GM08714 (cell line): ENCODE results near the gene AJUBA.

ENCODE experiments used
- H3K4me3 ChIP-seq: fragments of 200-500 bp; sonication (Bioruptor generic); 2 replicates; pipeline ENCODE4 v1.5.1; 2014; ENCODE audit warnings: mild to moderate bottlenecking, low read length, inconsistent platforms
- ZNF274 ChIP-seq: IDR thresholded peaks from 2 replicates; pipeline ENCODE4 v1.6.1; 2012; ENCODE audit warnings: mild to moderate bottlenecking, low read depth, low read length

Gene AJUBA

GRCh38 chr14:22996768-22997654 lies 14.7 kb upstream of the AJUBA start:
- H3K4me3 ChIP-seq = no peak overlapping the region
- no peak for TF ChIP-seq ZNF274

- TF ChIP-seq ZNF274 = no peak
- no peak overlapping the region for H3K4me3 ChIP-seq
Measured at GRCh38 chr14:22995889-22996625, 13.7 kb upstream of the AJUBA start.

GRCh38 chr14:22994762-22995275 lies 12.5 kb upstream of the AJUBA start:
- TF ChIP-seq ZNF274 = no peak
- no peak overlapping the region for H3K4me3 ChIP-seq

- H3K4me3 ChIP-seq = no peak overlapping the region
- no peak for TF ChIP-seq ZNF274
Measured at GRCh38 chr14:22993517-22993916, 11.2 kb upstream of the AJUBA start.

- H3K4me3 ChIP-seq = no peak overlapping the region
Measured at GRCh38 chr14:22991852-22992251, 9.5 kb upstream of the AJUBA start.

DNA sequence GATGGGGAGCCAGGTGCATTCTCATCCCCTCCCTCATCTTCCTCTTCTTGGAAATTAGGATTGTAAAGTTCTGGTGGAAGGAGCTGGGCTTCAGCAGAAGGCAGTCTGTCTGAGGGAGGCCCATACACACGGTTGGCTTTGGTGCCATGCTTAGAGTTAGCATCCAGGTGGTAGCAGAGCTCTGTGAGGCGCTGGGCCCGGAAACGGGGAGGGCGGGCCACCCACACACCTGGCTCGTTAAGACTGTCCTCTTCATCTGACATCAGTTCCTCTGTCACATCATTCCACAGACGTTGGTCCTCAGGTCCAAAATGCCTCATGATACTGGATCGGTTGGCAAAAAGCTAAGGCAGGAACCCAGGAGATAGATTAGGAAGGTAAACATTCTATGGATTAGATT lies 4.9 kb upstream of the AJUBA start:
- H3K4me3 ChIP-seq = no peak overlapping the region
- TF ChIP-seq ZNF274 = no peak

More at GRCh38 chr14:22991852-22992251, 9.5 kb upstream of the AJUBA start:
- TF ChIP-seq ZNF274 = no peak

- no peak for TF ChIP-seq ZNF274
- H3K4me3 ChIP-seq = no peak overlapping the region
Measured at GRCh38 chr14:22986508-22987054, 4.2 kb upstream of the AJUBA start.

DNA sequence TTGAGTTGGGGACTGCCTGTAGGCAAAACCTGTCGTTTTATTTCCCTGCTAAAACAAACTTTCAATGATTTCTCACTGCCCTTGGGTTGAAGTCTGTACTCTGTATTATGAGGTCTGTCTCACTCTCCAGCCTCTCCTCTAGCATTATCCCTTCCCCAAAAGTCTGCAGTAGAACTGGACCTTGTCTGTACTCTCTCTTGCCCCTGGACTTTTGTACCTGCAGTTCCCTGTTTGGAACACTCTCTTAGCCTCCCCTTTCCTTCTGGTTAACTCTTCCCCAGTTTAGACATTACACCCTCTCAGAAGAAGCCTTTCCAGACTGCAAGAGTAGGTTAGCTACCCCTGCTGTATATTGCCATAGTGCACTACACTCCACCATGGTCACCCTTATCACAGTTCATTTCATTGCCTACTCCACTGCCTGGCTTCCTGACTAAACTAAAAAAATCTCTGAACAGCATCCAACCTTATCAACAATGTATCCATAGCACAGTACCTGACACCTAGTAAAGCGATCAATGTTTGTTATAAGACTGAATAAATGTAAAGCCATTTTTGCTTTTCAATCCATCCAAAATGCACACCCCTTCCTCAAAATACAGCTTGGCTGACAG lies 3.6 kb upstream of the AJUBA start:
- H3K4me3 ChIP-seq = no peak overlapping the region

GRCh38 chr14:22984959-22985658 lies 2.8 kb upstream of the AJUBA start:
- no peak overlapping the region for H3K4me3 ChIP-seq
- TF ChIP-seq ZNF274 = no peak

More for the DNA sequence above, 3.6 kb upstream of the AJUBA start:
- TF ChIP-seq ZNF274 = no peak

DNA sequence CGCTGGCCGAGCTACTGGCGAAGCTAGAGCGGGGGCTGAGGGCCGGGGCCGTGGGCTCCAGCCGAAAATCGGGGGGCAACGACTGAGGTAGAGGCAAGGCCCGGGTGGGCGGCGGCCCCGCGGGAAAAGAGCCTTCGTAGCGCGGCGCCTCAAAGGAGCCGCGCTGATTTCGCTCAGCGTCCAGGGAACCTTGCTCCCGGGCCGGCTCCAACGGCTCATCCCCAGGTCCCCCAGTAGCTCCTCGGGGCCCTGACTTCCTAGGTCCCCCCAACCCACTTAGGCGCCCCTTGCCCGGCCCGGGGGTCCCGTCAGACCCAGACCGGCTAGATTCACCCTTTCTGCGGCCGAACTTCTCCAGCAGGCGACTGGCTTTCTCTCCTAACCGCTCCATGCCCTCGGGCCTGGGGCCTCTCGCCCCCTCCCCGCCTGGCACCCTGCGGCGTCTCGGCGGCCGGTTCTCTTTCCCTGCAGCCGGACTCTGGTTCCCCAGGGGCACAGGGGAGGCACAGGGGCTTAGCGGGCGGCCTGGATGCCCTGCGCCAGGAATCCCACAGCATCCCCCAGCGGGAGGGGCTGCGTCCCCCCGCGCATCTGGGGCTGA lies 375 bp downstream of the AJUBA start:
- no peak for TF ChIP-seq ZNF274
- peak overlapping the region; percentile 61; the same call in 1 of the 2 replicates for H3K4me3 ChIP-seq

DNA sequence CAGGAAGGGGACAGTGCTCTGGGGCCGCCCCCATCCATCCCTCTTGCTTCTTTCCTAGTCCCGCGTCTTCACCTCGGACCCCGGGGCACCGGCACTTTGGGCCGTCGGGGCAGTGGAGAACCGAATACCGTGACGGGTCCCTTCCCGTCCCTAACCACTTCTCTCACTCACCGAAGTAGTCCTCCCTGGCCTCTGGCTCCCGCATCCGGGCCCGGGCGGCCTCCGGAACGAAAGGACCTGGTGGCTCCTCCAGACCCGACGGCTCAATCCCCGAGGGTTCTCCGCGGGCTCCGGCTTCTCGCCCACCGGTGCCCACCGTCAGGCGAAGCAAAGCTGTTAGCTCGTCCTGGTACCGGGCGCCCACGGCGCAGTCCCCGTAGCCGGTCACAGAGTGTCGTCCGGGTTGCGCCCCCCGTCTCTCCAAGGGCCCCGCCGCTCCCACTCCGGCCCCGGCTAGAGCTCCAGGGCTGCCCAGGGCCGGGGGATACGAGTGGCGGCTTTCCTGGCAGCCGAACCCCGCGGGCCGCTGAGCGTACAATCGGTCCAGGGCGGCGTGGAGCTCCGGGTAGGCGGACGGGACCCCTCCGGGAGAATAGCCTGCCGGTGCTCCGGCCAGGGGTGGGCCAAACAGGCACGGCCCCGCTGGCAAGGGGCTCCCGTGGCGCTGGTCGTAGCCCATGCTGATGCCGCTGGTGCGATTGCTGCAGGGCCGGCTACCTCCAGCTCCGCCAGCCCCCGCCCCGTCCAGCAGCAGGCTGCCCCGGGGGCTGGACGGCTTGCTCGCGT lies 1.1 kb downstream of the AJUBA start:
- H3K4me3 ChIP-seq = no peak overlapping the region
- TF ChIP-seq ZNF274 = no peak

DNA sequence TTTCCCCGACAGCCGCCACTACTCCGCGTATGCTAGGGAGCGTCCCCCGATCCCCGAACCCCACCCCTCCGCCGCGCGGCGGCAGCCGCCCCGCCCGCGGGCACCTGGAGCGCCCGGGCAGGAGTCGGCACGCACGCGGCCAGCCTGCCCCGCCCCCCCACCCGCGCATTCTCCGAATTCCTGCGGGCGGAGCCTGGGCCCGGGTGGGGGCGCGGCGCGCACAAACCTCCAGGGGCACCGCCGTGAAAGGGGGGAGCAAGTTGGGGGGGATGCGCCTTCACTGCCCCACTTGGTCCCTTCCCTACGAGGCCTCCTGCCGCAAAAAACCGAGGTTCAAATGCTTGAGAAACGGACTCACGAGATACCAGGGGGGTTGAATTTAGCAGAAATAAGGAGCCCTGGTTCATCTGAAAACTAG lies 1.7 kb downstream of the AJUBA start:
- TF ChIP-seq ZNF274 = no peak
- H3K4me3 ChIP-seq = no peak overlapping the region
